Liver (tissue), 9 donors: ENCODE data around the gene SPP2. TPM values are rescaled to one million over a fixed set of nuclear protein-coding genes. Genes with fewer than 3 reads are reported as not detected.

Experiments
- DNase-seq: peaks from one replicate; pipeline ENCODE4 v3.0.0-alpha.2; 2017; ENCODE audit warnings: low spot score
- H3K27ac ChIP-seq, 2 donors: one replicate each; pipeline ENCODE4 v1.7.0; 2013; ENCODE audit warnings: inconsistent platforms in 2 of 2, low read length in 2 of 2, control low read depth in 1 of 2, low read depth in 1 of 2, mild to moderate bottlenecking in 1 of 2
- H3K27me3 ChIP-seq, 4 donors: one replicate each; pipeline versions ENCODE4 v1.6.1 to v1.7.0; 2013; ENCODE audit warnings: low read length in 3 of 4, inconsistent platforms in 1 of 4, mild to moderate bottlenecking in 1 of 4, moderate library complexity in 1 of 4; ENCODE audit not compliant: control insufficient read depth in 4 of 4, insufficient read depth in 4 of 4
- H3K36me3 ChIP-seq, 4 donors: one replicate each; pipeline versions ENCODE4 v1.6.1 to v1.7.0; 2013; ENCODE audit warnings: low read length in 3 of 4, mild to moderate bottlenecking in 3 of 4, low read depth in 1 of 4, moderate library complexity in 1 of 4; ENCODE audit not compliant: control insufficient read depth in 4 of 4, insufficient read depth in 3 of 4
- H3K4me1 ChIP-seq, 4 donors: one replicate each; pipeline versions ENCODE4 v1.6.1 to v1.7.0; 2013; ENCODE audit warnings: low read length in 3 of 4, mild to moderate bottlenecking in 3 of 4, moderate library complexity in 1 of 4; ENCODE audit not compliant: control insufficient read depth in 4 of 4, insufficient read depth in 4 of 4
- H3K4me3 ChIP-seq, 3 donors: one replicate each; pipeline versions ENCODE4 v1.6.1 to v1.7.0; 2013; ENCODE audit warnings: low read length in 3 of 3, control low read depth in 1 of 3, low read depth in 1 of 3, mild to moderate bottlenecking in 1 of 3
- H3K9ac ChIP-seq, 2 donors: one replicate each; pipeline ENCODE4 v1.7.0; 2013; ENCODE audit warnings: low read length in 2 of 2, mild to moderate bottlenecking in 2 of 2, moderate library complexity in 2 of 2, control low read depth in 1 of 2, low read depth in 1 of 2
- H3K9me3 ChIP-seq, 4 donors: one replicate each; pipeline versions ENCODE4 v1.6.1 to v1.7.0; 2013; ENCODE audit warnings: low read length in 3 of 4; ENCODE audit not compliant: control insufficient read depth in 4 of 4
- ATF3 ChIP-seq: IDR thresholded peaks from 2 replicates; pipeline ENCODE4 v1.6.1; 2016; ENCODE audit warnings: antibody characterized with exemption
- CTCF ChIP-seq: fragments of 150-350 bp; IDR thresholded peaks from 2 replicates; pipeline ENCODE4 v1.5.1; 2017; ENCODE audit warnings: improper control_type of control experiment, low read depth, low read length; ENCODE audit not compliant: missing input control
- HNF4A ChIP-seq, 2 donors: conservative IDR thresholded peaks; 2 replicates each; pipeline ENCODE4 v1.6.1; 2016; ENCODE audit warnings: antibody characterized with exemption in 2 of 2, mild to moderate bottlenecking in 2 of 2
- HNF4G ChIP-seq: IDR thresholded peaks from 2 replicates; pipeline ENCODE4 v1.6.1; 2016; ENCODE audit warnings: antibody characterized with exemption
- JUND ChIP-seq, 2 donors: IDR thresholded peaks; 2 replicates each; pipeline ENCODE4 v1.6.1; 2016; ENCODE audit warnings: antibody characterized with exemption in 2 of 2
- MAX ChIP-seq: IDR thresholded peaks from 2 replicates; pipeline ENCODE4 v1.6.1; 2016; ENCODE audit warnings: antibody characterized with exemption
- NR2F2 ChIP-seq: IDR thresholded peaks from 2 replicates; pipeline ENCODE4 v1.6.1; 2016; ENCODE audit warnings: antibody characterized with exemption
- RAD21 ChIP-seq, 2 donors: IDR thresholded peaks; 2 replicates each; pipeline ENCODE4 v1.6.1; 2016; ENCODE audit warnings: antibody characterized with exemption in 2 of 2, mild to moderate bottlenecking in 2 of 2
- REST ChIP-seq: IDR thresholded peaks from 2 replicates; pipeline ENCODE4 v1.6.1; 2016; ENCODE audit warnings: antibody characterized with exemption, mild to moderate bottlenecking
- YY1 ChIP-seq: IDR thresholded peaks from 2 replicates; pipeline ENCODE4 v1.6.1; 2016; ENCODE audit warnings: antibody characterized with exemption, mild to moderate bottlenecking
- WGBS: extraction: QIAGEN DNeasy Blood & Tissue Kit; methylation state at CpG from one replicate; pipeline ENCODE4 v1.1.7; 2013; 5-methylcytosine and 5-hydroxymethylcytosine counted together
- polyA plus RNA-seq, 2 donors: library from polyadenylated mRNA; stranded (reverse) in 1 of 2; unstranded in 1 of 2; fragments of 200-250 nt in 1 of 2; fragments of >200 nt in 1 of 2; fragmentation: Nextera tagmentation in 1 of 2; extraction: Ambion mirVana in 1 of 2; gene quantifications; one replicate each; pipeline versions ENCODE4 v1.2.1 to v1.2.3, GENCODE V29; 2013 to 2015
- total RNA-seq, 2 donors: library from RNA; depleted of rRNA; stranded (reverse); fragments of >200 nt; gene quantifications; one replicate each; pipeline ENCODE4 v1.2.3, GENCODE V29; 2014
- donor health status: healthy.
- donor health status: healthy.
- donor health status: healthy.
- donor health status: healthy.
- donor health status: healthy.

SPP2 gene
- total and polyA plus RNA-seq, 4 donors = 76.7 to 584 (median 147) TPM

- TF ChIP-seq RAD21 (IDR thresholded peaks at IDR 0.05) (no peak), ATF3 (no peak), NR2F2 (no peak), YY1 (no peak)
- WGBS = 84% methylated on average over 8 of the region's 8 CpGs
- Histone ChIP-seq H3K4me1 (peaks cover 0 to 2% (median 0%) of the 10 kb centered on the region in 4 donors), H3K36me3 (peaks cover 0 to 45% (median 24%) of the 10 kb centered on the region in 4 donors), H3K27ac (no peak overlapping the region), H3K9ac (no peak overlapping the region), H3K27me3 (no peaks in the 10 kb centered on the region), H3K4me3 (no peak overlapping the region), H3K9me3 (no peaks in the 10 kb centered on the region)
- DNase-seq = no peak
These were observed 46.4 kb upstream of the SPP2 start for GRCh38 chr2:234003972-234004617.

- H3K36me3 ChIP-seq = peaks cover 0 to 46% (median 24%) of the 10 kb centered on the region in 4 donors
- H3K9ac ChIP-seq = no peak overlapping the region
- no peak for DNase-seq
- no peaks in the 10 kb centered on the region for H3K27me3 ChIP-seq
- H3K4me3 ChIP-seq = no peak overlapping the region
- H3K27ac ChIP-seq = no peak overlapping the region
- TF ChIP-seq HNF4A (conservative IDR thresholded peaks at IDR 0.05) (no peak), RAD21 (IDR thresholded peaks at IDR 0.05) (no peak), HNF4G (no peak)
- WGBS = 88% methylated on average over 2 of the region's 2 CpGs
- H3K4me1 ChIP-seq = no peaks in the 10 kb centered on the region
- no peaks in the 10 kb centered on the region for H3K9me3 ChIP-seq
These were observed 45.4 kb upstream of the SPP2 start for GRCh38 chr2:234005126-234005525.

GRCh38 chr2:234006501-234006900 is 44.0 kb upstream of the SPP2 start:
- no peak for DNase-seq
- Histone ChIP-seq H3K9ac (no peak overlapping the region), H3K4me3 (no peak overlapping the region), H3K36me3 (peaks cover 0 to 49% (median 21%) of the 10 kb centered on the region in 4 donors), H3K27ac (no peak overlapping the region), H3K9me3 (no peaks in the 10 kb centered on the region), H3K4me1 (no peaks in the 10 kb centered on the region), H3K27me3 (no peaks in the 10 kb centered on the region)
- TF ChIP-seq REST (no peak), JUND (IDR thresholded peaks at IDR 0.05) (no peak), MAX (no peak)
- 92% methylated on average over 3 of the region's 3 CpGs for WGBS

GRCh38 chr2:234014427-234014826 is 36.1 kb upstream of the SPP2 start:
- Histone ChIP-seq H3K4me3 (no peak overlapping the region), H3K27ac (no peak overlapping the region), H3K4me1 (no peaks in the 10 kb centered on the region), H3K36me3 (peaks cover 0 to 15% (median 7%) of the 10 kb centered on the region in 4 donors), H3K9ac (no peak overlapping the region), H3K27me3 (no peaks in the 10 kb centered on the region), H3K9me3 (no peaks in the 10 kb centered on the region)
- TF ChIP-seq REST (no peak), CTCF (no peak)
- 91% methylated on average over 1 of the region's 1 CpG for WGBS
- DNase-seq = no peak
